ENCODE measurements around the gene ERN2. TPM values are rescaled to one million over a fixed set of nuclear protein-coding genes. Genes with fewer than 3 reads are reported as not detected.

ERN2 gene
- total and polyA plus RNA-seq, 9 of the 15 experiments (the other 6 are each of a cell fraction or from before 2014, with no cell fraction given) = 0.07 to 1.5 (median 0.51) TPM; not detected in 3

GRCh38 chr16:23667355-23667659, 45.7 kb downstream of the ERN2 start (continued):
- TF ChIP-seq TCF3 (CRISPR knock-in tag; IDR thresholded peaks at IDR 0.05) (peak; percentile 98), USF1 (CRISPR knock-in tag; IDR thresholded peaks at IDR 0.05) (no peak), EGR1 (conservative IDR thresholded peaks at IDR 0.05) (no peak), RNF219 (CRISPR knock-in tag; IDR thresholded peaks at IDR 0.05) (no peak), NFYB (IDR thresholded peaks at IDR 0.05; ENCODE audit: extremely low read depth, insufficient read length) (no peak), ZNF398 (CRISPR knock-in tag; IDR thresholded peaks at IDR 0.05) (no peak), EZH2 (IDR thresholded peaks at IDR 0.05; ENCODE audit: borderline replicate concordance, low read depth, low read length) (no peak; the same call in 1 of the 2 replicates), NR2F6 (CRISPR knock-in tag; IDR thresholded peaks at IDR 0.05) (no peak), ZNF239 (CRISPR knock-in tag; IDR thresholded peaks at IDR 0.05) (no peak), ZNF707 (CRISPR knock-in tag; conservative IDR thresholded peaks at IDR 0.05) (no peak), CTBP1 (IDR thresholded peaks at IDR 0.05; ENCODE audit: borderline replicate concordance) (peak; percentile 71; the same call in 1 of the 2 replicates), POU5F1 (IDR thresholded peaks at IDR 0.05; ENCODE audit: borderline replicate concordance, low read depth, low read length, partially characterized antibody) (no peak), FOXP4 (CRISPR knock-in tag; IDR thresholded peaks at IDR 0.05; ENCODE audit: borderline replicate concordance) (no peak), PHF21A (IDR thresholded peaks at IDR 0.05; ENCODE audit: borderline replicate concordance, low read depth) (no peak), ZNF24 (IDR thresholded peaks at IDR 0.05) (no peak), ZNF436 (CRISPR knock-in tag; IDR thresholded peaks at IDR 0.05) (no peak), THRB (CRISPR knock-in tag; conservative IDR thresholded peaks at IDR 0.05) (no peak), TSHZ1 (CRISPR knock-in tag; IDR thresholded peaks at IDR 0.05) (no peak)
